ENCODE results near the gene DQX1.
A peak's percentile ranks its signal among the peaks of the same experiment; 100 is the strongest.

DQX1 gene

DNA sequence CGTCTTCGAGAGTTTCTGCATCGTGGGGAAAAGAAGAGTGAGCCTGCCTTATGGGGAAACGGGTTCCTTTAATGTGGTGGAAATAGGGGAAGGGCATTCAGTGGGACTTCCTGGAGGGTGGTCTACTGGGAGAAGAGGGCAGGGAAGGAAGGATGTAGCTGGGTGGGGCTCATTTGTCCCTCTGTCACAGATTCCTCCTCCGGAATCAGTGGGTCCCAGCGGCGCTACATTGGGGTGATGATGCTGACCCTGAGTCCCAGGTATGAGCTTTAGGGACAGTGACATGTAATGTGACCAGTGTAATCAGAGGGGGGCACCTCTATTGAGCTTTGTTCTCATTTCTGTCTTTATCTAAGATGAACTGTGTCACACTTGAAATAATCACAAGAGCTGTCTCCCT, 5.6 kb upstream of the DQX1 start:
- no peak for DNase-seq

DNA sequence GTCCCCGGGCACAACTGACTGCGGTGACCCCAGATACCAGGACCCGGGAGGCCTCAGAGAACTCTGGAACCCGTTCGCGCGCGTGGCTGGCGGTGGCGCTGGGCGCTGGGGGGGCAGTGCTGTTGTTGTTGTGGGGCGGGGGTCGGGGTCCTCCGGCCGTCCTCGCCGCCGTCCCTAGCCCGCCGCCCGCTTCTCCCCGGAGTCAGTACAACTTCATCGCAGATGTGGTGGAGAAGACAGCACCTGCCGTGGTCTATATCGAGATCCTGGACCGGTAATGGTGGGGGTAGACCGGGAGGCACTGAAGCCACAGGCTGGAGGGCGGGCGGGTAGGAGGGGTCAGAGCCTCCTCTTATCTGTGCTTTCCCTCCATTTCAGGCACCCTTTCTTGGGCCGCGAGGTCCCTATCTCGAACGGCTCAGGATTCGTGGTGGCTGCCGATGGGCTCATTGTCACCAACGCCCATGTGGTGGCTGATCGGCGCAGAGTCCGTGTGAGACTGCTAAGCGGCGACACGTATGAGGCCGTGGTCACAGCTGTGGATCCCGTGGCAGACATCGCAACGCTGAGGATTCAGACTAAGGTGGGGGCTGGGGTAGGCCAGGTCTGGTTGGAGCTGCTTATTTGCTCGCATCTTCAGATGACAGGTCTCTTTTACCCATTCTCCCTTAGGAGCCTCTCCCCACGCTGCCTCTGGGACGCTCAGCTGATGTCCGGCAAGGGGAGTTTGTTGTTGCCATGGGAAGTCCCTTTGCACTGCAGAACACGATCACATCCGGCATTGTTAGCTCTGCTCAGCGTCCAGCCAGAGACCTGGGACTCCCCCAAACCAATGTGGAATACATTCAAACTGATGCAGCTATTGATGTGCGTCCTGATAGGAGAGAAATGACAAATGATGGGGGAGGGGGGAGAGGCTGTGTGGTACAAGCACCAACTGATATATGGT, 4.5 kb upstream of the DQX1 start:
- DNase-seq = peak; percentile 43

DNA sequence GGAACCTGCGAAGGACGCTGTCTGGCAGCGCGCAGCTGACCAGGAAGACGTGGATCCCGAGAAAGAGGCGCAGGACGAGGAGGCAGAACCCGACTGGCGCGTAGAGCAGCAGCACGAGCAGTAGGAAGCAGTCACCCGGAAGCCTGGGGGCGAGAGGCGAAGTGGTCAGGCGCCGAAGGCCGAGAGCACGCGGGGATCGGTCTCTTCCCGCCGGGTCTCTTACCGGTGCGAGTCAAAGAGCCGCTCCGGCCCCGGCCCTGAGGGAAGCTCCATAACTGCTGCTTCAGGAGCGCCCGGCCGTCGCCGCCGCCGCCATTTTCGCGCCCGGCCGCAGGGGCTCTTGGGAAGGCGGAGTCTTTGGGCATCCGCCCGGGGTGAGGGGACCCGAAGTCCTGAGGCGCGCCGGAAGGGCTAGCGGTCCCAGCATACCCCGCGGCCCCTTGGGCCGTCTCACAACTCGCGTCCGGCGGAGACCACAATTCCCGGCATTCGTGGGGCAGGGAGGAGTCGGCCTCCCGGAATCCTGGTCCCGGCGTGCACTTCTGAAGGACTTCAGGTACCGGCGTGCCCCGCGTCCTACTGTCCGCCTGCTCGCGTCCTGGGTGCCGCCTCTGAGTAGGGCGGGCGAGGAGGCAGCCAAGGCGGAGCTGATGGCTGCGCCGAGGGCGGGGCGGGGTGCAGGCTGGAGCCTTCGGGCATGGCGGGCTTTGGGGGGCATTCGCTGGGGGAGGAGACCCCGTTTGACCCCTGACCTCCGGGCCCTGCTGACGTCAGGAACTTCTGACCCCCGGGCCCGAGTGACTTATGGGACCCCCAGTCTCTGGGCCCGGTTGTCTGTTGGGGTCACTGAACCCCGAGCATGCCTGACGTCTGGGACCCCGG, 3.6 kb upstream of the DQX1 start, which contains the start of the genes AUP1 and HTRA2:
Gene AUP1, minus strand, starts transcription at position 350 of the 882 bp plus-strand sequence. Its CDS starts 77 bp downstream, at position 273.
Gene HTRA2, plus strand, starts transcription at position 577 of the 882 bp plus-strand sequence. Its CDS starts 74 bp downstream, at position 651.
- DNase-seq = peak; percentile 81

DNA sequence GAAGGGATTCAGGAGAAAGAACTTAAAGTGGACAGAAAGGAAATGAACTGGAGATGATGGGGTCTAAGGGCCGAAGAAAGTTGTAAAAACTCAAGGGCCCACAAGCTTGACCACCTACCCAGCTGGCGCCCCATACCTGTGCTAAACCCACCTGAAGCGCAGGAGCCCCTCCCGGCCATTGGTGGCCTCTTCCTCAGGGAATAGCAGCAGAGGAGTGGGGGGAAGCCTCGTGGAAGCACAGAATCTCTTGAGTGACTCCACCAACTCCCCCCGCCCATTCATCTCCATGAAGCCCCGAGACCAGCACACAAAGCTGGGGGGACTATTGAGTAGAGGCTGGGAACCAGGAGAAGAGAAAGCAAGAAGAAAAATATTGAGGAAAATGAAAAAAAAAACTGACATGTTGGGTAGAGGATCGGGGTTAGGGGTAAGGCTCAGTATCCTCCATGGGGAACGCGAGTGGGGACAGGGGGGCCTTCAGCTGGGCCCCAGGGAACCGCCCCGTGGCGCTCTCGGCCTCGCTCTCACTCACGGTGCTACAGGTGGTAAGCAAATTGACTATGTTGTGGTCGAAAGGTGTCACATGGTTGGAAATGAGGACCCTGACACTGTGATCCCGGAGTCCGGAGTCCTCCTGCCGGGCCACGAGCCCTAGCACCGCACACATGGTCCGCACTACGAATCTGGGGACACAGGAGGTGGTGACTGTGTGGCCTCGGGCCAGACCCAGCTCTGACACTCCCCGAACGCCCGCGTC, 2.7 kb upstream of the DQX1 start:
- DNase-seq = no peak

DNA sequence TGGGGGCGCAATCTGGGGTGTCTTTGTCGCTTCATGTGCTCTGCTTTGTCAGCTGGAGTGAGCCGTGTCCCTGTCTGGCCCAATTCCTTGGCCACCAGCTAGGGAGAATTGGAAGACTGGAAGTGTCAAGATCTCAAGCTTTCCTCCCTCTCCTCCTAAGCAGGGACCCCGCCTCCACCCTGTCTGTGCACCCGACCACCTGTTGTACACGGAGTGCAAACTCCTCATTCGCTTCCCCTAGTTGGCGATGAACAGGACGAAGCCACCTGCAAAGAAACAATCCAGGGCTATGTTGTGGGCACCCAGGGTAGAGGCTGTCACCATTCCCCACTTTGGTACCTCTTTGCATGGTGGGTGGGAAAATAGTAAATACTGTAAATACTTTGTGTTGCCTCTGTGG, 1.7 kb upstream of the DQX1 start:
- no peak for DNase-seq

DNA sequence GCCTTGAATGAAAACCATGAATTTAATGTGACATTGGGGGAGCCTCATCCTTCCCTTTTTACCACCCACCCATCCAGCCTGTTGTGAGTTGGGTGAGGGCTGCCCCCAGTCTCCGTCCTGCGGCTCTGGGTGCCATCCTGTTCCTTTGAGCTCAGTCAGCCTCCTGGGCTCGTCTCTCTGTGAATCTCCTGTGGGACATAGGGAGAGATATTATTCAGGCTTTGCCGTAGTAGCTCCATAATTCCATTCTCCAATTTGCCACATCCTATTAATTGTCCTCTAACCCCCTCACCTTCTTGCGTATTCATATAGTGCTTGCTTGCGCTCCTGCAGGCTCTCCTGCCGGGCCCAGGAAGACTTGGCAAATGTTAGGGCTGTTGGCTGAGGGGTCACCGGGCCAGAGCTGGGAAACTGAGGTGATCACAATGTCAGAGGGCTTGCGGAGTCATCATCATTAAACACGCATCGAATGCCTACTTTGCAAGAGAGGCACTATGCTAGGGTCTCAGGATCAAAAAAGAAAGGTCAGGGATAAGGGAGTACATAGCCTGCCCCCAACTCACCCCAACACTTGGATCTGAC, 709 bp upstream of the DQX1 start:
- no peak for DNase-seq

DNA sequence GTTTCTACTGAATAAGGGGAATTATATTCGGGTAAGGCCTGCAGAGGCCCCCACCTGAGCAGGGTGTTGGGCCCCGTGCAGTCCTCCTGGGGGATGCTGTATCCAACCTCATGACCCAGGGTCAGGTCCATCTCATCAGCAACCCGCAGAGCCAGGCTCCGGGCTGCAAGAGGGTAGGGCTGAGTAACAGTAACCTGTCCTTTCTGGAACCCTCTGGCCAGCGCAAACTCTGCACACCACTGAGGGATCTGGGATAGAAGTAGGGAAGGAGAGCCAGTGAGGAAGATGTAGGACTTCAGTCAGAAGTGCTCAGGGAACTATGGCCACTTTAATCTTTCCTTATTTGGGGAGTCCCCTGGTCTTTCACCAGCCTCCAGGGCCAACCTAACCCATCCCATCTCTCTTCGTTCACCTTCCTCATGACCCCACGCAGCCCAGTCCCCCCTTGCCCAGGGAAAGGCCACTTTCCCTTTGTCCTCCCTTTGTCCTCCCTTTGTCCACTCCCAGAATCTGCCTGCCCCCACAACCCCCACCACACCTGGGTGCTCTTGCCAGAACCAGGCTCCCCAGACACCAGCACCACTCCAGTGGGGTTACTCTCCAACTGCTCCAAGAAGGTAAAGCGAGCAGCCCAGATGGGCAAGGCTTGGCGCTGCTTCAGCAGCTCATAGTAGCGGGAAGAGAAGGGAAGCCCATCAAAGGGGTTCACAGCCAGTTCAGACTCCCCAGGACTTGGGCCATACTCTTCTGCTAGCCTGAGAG, 895 bp downstream of the DQX1 start:
- DNase-seq = no peak

DNA sequence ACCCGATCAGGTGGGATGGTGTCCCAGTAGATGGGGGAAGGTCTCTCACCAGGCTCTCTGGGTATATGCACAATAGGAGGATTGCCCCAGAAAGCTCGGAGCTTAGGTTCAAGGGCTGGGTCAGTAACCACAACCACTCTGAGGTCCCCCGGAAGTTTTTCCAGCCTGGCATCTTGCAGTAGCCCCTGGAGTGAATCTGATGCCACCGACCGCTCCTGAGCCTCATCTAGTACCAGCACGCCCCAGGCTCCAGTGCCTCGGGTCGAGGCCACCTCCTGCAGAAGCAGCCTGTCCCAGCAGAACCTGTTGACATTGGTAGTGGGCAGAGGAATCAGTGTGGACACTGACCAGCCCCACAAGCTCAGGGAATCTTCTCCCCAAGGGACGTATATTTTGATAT, 2.0 kb downstream of the DQX1 start:
- DNase-seq = no peak

DNA sequence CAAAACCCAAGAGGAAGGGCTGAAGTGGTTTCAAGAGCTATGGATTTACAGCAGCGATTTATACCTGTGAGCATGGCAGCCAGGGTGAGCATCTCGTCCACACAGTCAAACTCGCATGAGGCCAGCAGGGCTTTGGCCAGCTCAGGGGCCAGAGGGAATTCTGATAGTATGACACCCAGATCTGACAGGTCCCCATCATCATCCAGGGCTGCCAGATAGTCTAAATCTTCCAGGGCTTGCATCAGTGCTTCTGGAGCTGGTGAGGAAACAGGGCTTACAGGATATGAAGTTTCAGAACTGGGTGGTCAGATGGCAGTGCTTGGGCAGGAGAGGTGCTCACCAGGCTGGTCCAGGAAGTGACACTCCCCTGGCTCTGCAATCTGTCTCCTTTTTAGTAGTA, 3.5 kb downstream of the DQX1 start:
- DNase-seq = no peak

DNA sequence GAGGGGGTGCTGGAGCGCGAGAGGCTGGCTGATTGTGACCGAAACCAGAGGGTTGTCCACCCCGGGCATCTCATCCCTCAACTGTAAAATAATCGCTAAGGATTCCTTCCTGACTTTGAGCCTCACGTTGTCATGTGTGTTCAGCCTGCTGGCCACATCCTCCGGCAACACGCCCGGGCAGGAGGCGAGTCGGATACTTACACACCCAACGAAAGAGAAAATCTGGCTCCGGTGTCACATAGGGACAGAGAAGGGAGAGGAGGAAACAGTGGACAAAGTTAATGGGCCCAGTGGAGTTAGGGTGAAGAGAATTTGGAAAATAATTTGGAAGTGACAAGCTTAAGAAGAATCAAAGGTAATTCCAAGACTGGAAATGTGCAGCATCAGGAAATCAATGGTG, 9.4 kb downstream of the DQX1 start:
- DNase-seq = no peak

DNA sequence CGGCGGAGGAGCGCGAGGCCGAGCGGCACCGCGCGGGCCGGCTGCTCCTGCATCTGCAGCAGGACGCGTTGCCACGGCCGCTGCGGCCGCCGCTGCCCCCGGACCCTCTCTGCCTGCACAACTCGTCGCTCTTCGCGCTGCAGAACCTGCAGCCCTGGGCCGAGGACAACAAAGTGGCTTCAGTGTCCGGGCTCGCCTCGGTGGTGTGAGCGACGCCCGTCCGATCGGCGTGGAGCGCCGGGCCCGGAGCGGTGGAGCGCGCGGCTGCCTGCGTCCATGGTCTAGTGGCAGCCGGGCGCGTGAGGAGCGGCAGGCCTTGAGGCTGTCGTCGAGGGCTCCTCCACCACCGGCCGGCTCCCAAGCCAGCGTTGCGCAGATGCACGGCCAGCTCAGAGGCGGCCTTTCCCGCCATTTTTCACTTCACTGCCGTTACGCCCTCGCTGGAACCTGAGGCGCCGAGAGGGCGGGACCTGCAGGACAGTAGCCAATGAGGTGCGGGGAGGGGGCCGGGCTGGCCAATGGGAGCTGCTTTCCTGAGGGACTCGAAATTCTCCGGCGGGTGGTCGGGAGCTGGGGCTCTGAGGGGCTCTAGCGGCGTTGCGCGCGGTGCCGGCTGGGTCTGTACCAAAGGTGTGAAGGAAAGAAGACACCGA, 9.9 kb downstream of the DQX1 start:
- peak; percentile 73 for DNase-seq

DNA sequence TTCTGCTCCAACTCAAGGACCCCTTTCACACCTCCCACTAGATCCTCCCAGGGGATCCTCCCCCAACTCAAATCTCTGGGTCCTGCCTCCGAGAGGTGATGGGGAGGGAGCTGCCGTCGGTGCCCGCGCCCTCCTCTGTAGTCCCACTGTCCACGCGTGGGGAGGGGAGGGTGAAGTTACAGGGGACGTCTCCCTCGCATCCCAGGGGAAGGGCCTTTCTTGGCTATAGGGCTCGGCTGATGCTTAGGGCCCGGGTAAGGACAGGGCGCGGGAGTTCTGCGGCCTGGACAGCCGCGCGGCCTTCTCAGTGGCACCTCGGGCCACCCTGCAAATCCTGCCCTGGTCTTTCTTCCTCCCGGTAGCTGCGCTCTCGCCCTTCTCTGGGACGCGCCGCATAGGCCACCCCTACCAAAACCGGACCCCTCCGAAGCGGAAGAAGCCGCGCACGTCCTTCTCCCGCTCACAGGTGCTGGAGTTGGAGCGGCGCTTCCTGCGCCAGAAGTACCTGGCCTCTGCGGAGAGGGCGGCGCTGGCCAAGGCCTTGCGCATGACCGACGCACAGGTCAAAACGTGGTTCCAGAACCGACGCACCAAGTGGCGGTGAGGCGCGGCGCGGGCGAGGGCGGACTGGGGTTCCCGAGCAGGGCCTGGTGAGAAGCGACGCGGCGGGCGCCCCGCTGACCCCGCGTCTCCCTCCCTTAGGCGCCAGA, 10.6 kb downstream of the DQX1 start:
- no peak for DNase-seq

DNA sequence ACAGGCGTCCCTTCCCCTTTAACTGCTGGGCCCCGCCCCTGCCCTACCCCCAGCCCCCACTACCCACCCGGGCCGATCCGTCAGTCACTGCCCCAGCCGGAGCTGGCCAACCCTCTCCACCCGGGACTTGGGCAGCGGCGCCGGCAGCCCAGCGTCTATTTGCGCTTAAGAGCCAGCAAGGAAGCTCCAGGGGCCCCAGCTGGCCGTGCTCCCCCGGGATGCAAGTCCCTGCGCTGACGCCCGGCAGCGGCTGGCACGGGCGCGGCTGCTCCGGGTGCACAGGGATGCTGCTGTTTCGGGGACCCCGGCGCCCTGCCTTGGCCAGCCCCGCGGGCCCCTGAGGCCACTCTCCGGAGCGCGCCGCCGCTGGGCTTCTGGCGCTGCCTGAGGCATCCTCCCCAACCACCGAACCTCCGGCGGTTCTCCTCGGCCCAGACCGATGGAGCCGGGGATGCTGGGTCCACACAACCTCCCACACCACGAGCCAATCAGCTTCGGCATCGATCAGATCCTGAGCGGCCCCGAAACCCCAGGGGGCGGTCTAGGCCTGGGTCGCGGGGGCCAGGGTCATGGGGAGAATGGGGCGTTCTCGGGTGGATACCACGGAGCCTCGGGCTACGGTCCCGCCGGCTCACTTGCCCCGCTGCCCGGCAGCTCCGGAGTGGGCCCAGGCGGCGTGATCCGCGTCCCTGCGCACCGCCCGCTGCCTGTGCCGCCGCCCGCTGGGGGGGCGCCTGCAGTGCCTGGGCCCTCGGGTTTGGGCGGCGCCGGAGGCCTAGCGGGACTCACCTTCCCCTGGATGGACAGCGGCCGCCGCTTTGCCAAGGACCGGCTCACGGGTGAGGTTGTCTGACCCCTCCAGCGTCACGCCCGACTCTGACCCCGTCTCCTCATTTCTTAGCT, 11.4 kb downstream of the DQX1 start, which contains the start of gene TLX2:
Gene TLX2, plus strand, starts transcription at position 83 of the 903 bp plus-strand sequence. Its CDS starts 357 bp downstream, at position 440.
- DNase-seq = no peak

DNA sequence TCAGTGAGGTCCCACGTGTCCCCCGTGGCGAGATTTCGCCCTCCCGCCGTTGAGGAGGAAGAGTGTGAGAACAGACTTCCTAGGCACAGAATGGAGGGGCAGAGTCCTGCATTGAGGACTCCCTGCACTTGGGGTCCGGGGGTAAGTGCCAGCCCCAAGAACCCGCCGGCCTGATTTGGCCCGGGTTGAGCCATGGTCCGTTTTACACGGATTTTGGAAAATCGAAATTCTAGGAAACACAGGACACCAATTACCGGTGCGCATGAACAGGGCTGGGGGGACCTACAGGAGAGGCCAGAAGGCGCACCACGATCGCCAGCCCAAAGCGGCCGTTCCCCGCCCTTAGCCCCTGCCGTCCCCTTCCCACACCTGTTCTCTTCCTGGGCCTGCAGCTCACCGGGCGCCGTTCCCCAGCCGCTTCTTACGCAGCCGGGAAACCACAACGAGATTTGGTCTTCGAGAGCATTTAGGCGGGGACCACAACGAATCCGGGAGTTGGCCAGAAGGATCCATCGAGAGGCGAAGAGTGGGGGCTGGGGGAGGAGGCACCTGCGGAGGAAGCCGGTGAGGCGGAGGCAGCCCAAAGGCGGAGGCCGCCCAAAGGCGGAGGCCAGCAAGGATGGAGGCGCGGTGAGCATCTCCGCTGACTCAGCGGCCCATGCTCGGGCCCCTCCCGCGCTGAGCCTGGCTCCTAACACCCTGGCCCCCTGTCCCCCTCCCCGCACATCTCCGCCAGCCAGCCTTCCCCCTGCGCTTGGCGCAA, 12.2 kb downstream of the DQX1 start:
- DNase-seq = no peak

DNA sequence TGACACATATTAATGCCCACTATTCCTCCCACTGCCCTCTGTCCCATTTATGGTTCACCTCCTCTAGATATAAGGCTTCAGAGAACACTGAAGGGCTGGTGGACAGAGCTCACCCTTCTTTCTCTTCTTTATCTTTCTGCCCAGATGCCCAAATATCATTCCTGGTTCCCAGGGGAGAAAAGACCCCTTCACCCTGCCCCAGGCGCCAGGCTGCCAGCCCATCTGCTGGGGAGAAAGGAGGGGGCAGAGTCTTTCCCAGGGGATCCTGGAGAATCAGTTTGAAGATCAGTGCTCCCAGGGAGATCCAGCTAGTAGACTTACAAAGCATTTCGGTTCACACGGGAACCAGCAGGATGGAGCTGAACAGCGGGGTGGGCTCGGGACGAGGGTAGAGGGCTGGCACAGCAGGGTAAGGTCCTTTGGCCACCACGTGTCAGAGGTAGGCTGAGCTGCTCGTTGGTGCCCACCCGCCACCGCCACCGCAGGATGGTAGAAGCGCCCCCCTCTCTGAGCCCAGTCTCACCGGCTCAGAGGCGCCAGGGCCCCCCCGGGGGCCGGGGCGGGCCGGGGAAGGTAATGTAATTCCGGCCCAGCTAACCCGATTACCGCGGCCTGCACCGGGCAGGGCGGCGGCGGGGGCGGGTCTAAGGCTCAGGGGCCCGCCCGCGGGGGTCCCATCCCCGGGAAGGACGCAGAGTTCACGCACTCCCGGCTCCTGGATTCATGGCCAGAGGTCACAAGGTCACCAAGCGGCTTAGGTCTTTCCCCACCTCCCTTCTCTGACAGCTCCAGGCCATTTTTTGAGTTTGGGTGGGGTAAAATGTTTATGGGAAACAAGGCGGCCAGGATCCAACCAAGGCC, 13.1 kb downstream of the DQX1 start:
- no peak for DNase-seq

DNA sequence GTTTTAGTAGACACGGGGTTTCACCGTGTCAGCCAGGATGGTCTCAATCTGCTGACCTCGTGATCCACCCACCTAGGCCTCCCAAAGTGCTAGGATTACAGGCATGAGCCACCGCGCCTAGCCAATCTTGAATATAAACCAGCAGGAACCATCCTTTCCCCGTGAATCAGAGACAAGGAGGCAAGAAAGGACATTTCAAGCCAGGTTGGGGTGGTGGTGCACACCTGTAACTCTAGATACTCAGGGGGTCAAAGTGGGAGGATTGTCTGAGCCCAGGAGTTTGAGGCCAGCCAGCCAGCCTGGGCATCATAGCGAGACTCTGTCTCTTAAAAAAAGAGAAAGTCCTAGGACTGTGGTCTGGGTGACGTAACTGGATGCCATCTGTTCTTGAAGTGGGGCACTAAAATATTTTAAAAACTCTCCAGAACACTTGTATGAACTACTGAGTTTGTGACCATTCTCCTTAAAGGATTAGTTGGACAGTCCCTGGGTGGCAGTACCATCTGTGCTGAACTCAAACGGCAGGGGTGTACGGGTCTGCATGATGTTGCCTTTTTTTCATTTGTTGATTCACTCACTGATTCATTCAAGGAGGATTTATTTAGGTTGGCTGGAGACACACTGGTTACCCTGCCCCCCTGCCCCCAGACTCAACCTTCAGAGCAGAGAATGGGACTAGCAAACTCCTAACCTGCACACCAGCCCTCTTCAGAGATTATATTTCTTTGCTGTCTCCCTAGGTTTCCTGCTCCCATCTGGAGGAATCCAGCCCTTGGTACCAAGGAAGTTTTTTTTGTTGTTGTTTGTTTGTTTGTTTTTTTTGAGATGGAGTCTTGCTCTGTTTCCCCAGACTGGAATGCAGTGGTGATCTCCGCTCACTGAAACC, 14.7 kb downstream of the DQX1 start:
- DNase-seq = no peak
